HG03378 (cell line): ENCODE results near the gene CLDN17.

ENCODE experiments used
- ATAC-seq: cut with Tn5 transposase; IDR thresholded peaks from one replicate; pipeline ENCODE4 v1.9.1; 2021; ENCODE audit warnings: mild to moderate bottlenecking, moderate library complexity; ENCODE audit not compliant: unreplicated experiment

CLDN17 gene

GRCh38 chr21:30126576-30126975 lies 40.0 kb downstream of the CLDN17 start:
- ATAC-seq, result no peak

- no peak for ATAC-seq
Measured at GRCh38 chr21:30117631-30118030, 49.0 kb downstream of the CLDN17 start.

GRCh38 chr21:30116479-30116878 lies 50.1 kb downstream of the CLDN17 start:
- ATAC-seq, result no peak
